NK-92 treated with Interleukin-12 subunit alpha and Interleukin-12 subunit beta, amount 100 ng/mL, for 24 hours (cell line): ENCODE measurements around the gene PIEZO2.
"Not testable (repeated sequence)": the region's sequence is repeated elsewhere in the genome, so short reads cannot be mapped to it uniquely, and the experiment has no call there.

ENCODE experiments used
- DNase-seq: peaks from one replicate; lab custom pipeline; 2025; lab: John Stamatoyannopoulos, UW

Gene PIEZO2

GRCh38 chr18:10971717-10972116 lies 177.7 kb downstream of the PIEZO2 start:
- DNase-seq: no peak

GRCh38 chr18:10965119-10965518 lies 184.2 kb downstream of the PIEZO2 start:
- DNase-seq: no peak

- no peak for DNase-seq
These were observed 195.7 kb downstream of the PIEZO2 start for GRCh38 chr18:10953672-10954071.

GRCh38 chr18:10951631-10952544 lies 197.5 kb downstream of the PIEZO2 start:
- no peak for DNase-seq

GRCh38 chr18:10950876-10951630 lies 198.3 kb downstream of the PIEZO2 start:
- no peak for DNase-seq

GRCh38 chr18:10950080-10950875 lies 199.1 kb downstream of the PIEZO2 start:
- DNase-seq: no peak

GRCh38 chr18:10949655-10950054 lies 199.7 kb downstream of the PIEZO2 start:
- no peak for DNase-seq

- no peak for DNase-seq
These were observed 200.9 kb downstream of the PIEZO2 start for GRCh38 chr18:10948421-10948820.

- DNase-seq: no peak
These were observed 203.3 kb downstream of the PIEZO2 start for GRCh38 chr18:10946058-10946457.

GRCh38 chr18:10942998-10943397 lies 206.4 kb downstream of the PIEZO2 start:
- no peak for DNase-seq

GRCh38 chr18:10939822-10940221 lies 209.5 kb downstream of the PIEZO2 start:
- no peak for DNase-seq

- DNase-seq: no peak
These were observed 211.4 kb downstream of the PIEZO2 start for GRCh38 chr18:10937743-10938640.

- DNase-seq: no peak
These were observed 213.0 kb downstream of the PIEZO2 start for GRCh38 chr18:10936176-10937053.

GRCh38 chr18:10935588-10935987 lies 213.8 kb downstream of the PIEZO2 start:
- no peak for DNase-seq

GRCh38 chr18:10933648-10934047 lies 215.7 kb downstream of the PIEZO2 start:
- not testable (repeated sequence) for DNase-seq

GRCh38 chr18:10930076-10930475 lies 219.3 kb downstream of the PIEZO2 start:
- DNase-seq: no peak

GRCh38 chr18:10928772-10929373 lies 220.5 kb downstream of the PIEZO2 start:
- DNase-seq: no peak

GRCh38 chr18:10928011-10928771 lies 221.2 kb downstream of the PIEZO2 start:
- DNase-seq: no peak
